ENCODE measurements around the gene ADCY9. TPM values are rescaled to one million over a fixed set of nuclear protein-coding genes. Genes with fewer than 3 reads are reported as not detected.
A peak's percentile ranks its signal among the peaks of the same experiment; 100 is the strongest.

ADCY9 gene
- total RNA-seq, 1 experiment from 2014 or later, result 7.1 TPM

- TF ChIP-seq CTCF (IDR thresholded peaks at IDR 0.05; ENCODE audit: unreplicated experiment), result peak; percentile 92
- H3K4me1 Mint-ChIP-seq (ENCODE audit: low read depth, unreplicated experiment), result no peaks in the 10 kb centered on the region
- no peak overlapping the region for H3K4me3 Mint-ChIP-seq (ENCODE audit: low read depth, unreplicated experiment)
- H3K27ac Mint-ChIP-seq (ENCODE audit: unreplicated experiment), result no peak overlapping the region
- peak; percentile 70 for DNase-seq
- H3K9me3 Mint-ChIP-seq (ENCODE audit: low read depth, unreplicated experiment), result no peaks in the 10 kb centered on the region
- CTCF ChIA-PET, result interaction anchor here (0.6 to 0.9 kb wide), 5 partner anchors 21 to 243 kb away, joined by 3 to 4 read pairs (median 3); no protein-coding TSS in a partner anchor
- no TSS peak for BruUV-seq (replicated peaks)
- H3K27me3 Mint-ChIP-seq (ENCODE audit: unreplicated experiment), result peaks cover 30% of the 10 kb centered on the region
- H3K36me3 Mint-ChIP-seq (ENCODE audit: insufficient read depth, unreplicated experiment), result no peaks in the 10 kb centered on the region
- intact Hi-C loops (cut with micrococcal nuclease; ENCODE audit: unreplicated experiment), result no loop called here
These were observed 177.2 kb downstream of the ADCY9 start for GRCh38 chr16:3938843-3939624.

GRCh38 chr16:3938471-3938842 lies 177.8 kb downstream of the ADCY9 start:
- Mint-ChIP-seq H3K4me3 (ENCODE audit: low read depth, unreplicated experiment) (no peak overlapping the region), H3K9me3 (ENCODE audit: low read depth, unreplicated experiment) (no peaks in the 10 kb centered on the region), H3K27ac (ENCODE audit: unreplicated experiment) (no peak overlapping the region), H3K27me3 (ENCODE audit: unreplicated experiment) (peaks cover 30% of the 10 kb centered on the region), H3K36me3 (ENCODE audit: insufficient read depth, unreplicated experiment) (no peaks in the 10 kb centered on the region), H3K4me1 (ENCODE audit: low read depth, unreplicated experiment) (no peaks in the 10 kb centered on the region)
- TF ChIP-seq CTCF (IDR thresholded peaks at IDR 0.05; ENCODE audit: unreplicated experiment), result no peak
- DNase-seq, result no peak
- no TSS peak for BruUV-seq (replicated peaks)
- CTCF ChIA-PET, result interaction anchor here (0.6 to 0.9 kb wide), 4 partner anchors 23 to 242 kb away, joined by 3 to 4 read pairs (median 4); no protein-coding TSS in a partner anchor
- intact Hi-C loops (cut with micrococcal nuclease; ENCODE audit: unreplicated experiment), result no loop called here

GRCh38 chr16:3937066-3937875 lies 179.0 kb downstream of the ADCY9 start:
- no peaks in the 10 kb centered on the region for H3K9me3 Mint-ChIP-seq (ENCODE audit: low read depth, unreplicated experiment)
- peaks cover 30% of the 10 kb centered on the region for H3K27me3 Mint-ChIP-seq (ENCODE audit: unreplicated experiment)
- no peaks in the 10 kb centered on the region for H3K36me3 Mint-ChIP-seq (ENCODE audit: insufficient read depth, unreplicated experiment)
- CTCF ChIA-PET, result interaction anchor here (0.9 to 1.3 kb wide), 2 partner anchors 9 to 12 kb away, joined by 3 to 5 read pairs; no protein-coding TSS in a partner anchor
- DNase-seq, result no peak
- H3K27ac Mint-ChIP-seq (ENCODE audit: unreplicated experiment), result no peak overlapping the region
- H3K4me3 Mint-ChIP-seq (ENCODE audit: low read depth, unreplicated experiment), result no peak overlapping the region
- intact Hi-C loops (cut with micrococcal nuclease; ENCODE audit: unreplicated experiment), result no loop called here
- BruUV-seq (replicated peaks), result no TSS peak
- TF ChIP-seq CTCF (IDR thresholded peaks at IDR 0.05; ENCODE audit: unreplicated experiment), result no peak
- no peaks in the 10 kb centered on the region for H3K4me1 Mint-ChIP-seq (ENCODE audit: low read depth, unreplicated experiment)

DNA sequence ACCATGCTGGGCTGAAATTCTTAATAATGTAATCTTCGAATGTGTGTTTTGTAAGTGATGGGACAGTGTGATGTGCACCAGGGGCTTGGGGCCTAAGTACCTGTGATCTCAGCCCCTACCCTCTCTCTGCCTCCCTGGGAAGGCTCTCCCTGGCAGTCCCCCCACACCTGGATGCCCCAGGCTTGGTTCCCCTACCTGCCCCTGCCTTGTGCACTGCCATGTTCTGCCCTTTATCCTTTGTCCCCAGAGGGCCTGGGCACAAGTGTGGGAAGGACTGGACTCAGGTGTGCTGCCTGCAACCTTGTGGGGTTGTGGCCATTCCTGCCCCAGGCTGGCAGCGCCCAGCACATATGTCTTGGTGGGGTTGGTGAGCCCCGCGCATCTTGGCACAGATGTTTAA lies 180.3 kb downstream of the ADCY9 start:
- TF ChIP-seq CTCF (IDR thresholded peaks at IDR 0.05; ENCODE audit: unreplicated experiment), result no peak
- intact Hi-C loops (cut with micrococcal nuclease; ENCODE audit: unreplicated experiment), result no loop called here
- Mint-ChIP-seq H3K36me3 (ENCODE audit: insufficient read depth, unreplicated experiment) (no peaks in the 10 kb centered on the region), H3K27ac (ENCODE audit: unreplicated experiment) (no peak overlapping the region), H3K4me1 (ENCODE audit: low read depth, unreplicated experiment) (no peaks in the 10 kb centered on the region), H3K4me3 (ENCODE audit: low read depth, unreplicated experiment) (no peak overlapping the region), H3K27me3 (ENCODE audit: unreplicated experiment) (peaks cover 30% of the 10 kb centered on the region), H3K9me3 (ENCODE audit: low read depth, unreplicated experiment) (no peaks in the 10 kb centered on the region)
- DNase-seq, result no peak
- BruUV-seq (replicated peaks), result no TSS peak
- CTCF ChIA-PET, result no interaction called here
